Measurements from ENCODE around the gene MYO5B.
"Not testable (repeated sequence)": the region's sequence is repeated elsewhere in the genome, so short reads cannot be mapped to it uniquely, and the experiment has no call there.

Gene MYO5B

GRCh38 chr18:49808553-49809191 lies 386.3 kb downstream of the MYO5B start:
- not testable (repeated sequence) for DNase-seq (ENCODE audit: low read depth in 2 of 2, low spot score in 1 of 2)

- DNase-seq (ENCODE audit: low read depth in 2 of 2, low spot score in 1 of 2) = no peak
Observed at GRCh38 chr18:49804096-49804495, 390.9 kb downstream of the MYO5B start.

DNA sequence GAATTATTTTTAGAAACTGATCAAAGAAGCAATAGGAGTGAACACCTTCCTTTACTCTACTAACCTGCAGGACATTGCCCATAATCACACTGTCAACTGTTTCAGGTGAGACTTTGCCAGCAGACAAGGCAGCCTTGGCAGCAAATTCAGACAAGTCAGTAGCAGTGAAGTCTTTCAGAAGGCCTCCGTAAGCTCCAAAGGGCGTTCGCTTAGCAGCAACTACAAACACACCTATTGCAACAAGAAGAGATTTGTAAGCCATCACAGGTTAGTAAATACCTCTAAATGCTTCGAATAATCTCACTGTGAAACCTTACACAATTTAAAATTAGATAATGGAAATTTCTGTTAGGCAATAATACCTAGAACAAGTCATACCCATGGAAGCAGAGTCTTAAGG lies 392.3 kb downstream of the MYO5B start:
- DNase-seq (ENCODE audit: low read depth in 2 of 2, low spot score in 1 of 2) = no peak

DNA sequence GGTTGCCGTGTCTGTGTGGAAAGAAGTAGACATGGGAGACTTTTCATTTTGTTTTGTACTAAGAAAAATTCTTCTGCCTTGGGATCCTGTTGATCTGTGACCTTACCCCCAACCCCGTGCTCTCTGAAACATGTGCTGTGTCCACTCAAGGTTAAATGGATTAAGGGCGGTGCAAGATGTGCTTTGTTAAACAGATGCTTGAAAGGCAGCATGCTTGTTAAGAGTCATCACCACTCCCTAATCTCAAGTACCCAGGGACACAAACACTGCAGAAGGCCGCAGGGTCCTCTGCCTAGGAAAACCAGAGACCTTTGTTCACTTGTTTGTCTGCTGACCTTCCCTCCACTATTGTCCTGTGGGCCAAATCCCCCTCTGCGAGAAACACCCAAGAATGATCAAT lies 394.5 kb downstream of the MYO5B start:
- DNase-seq (ENCODE audit: low read depth in 2 of 2, low spot score in 1 of 2) = not testable (repeated sequence)

DNA sequence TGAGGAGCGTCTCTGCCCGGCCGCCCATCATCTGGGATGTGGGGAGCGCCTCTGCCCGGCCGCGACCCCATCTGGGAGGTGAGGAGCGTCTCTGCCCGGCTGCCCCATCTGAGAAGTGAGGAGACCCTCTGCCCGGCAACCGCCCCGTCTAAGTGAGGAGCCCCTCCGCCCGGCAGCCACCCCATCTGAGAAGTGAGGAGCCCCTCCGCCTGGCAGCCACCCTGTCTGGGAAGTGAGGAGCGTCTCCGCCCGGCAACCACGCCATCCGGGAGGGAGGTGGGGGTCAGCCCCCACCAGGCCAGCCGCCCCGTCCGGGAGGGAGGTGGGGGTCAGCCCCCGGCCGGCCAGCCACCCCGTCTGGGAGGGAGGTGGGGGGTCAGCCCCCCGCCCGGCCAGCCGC lies 395.1 kb downstream of the MYO5B start:
- DNase-seq (ENCODE audit: low read depth in 2 of 2, low spot score in 1 of 2) = not testable (repeated sequence)

- no peak for DNase-seq (ENCODE audit: low read depth in 2 of 2, low spot score in 1 of 2)
Observed at GRCh38 chr18:49798001-49798400, 396.9 kb downstream of the MYO5B start.

DNA sequence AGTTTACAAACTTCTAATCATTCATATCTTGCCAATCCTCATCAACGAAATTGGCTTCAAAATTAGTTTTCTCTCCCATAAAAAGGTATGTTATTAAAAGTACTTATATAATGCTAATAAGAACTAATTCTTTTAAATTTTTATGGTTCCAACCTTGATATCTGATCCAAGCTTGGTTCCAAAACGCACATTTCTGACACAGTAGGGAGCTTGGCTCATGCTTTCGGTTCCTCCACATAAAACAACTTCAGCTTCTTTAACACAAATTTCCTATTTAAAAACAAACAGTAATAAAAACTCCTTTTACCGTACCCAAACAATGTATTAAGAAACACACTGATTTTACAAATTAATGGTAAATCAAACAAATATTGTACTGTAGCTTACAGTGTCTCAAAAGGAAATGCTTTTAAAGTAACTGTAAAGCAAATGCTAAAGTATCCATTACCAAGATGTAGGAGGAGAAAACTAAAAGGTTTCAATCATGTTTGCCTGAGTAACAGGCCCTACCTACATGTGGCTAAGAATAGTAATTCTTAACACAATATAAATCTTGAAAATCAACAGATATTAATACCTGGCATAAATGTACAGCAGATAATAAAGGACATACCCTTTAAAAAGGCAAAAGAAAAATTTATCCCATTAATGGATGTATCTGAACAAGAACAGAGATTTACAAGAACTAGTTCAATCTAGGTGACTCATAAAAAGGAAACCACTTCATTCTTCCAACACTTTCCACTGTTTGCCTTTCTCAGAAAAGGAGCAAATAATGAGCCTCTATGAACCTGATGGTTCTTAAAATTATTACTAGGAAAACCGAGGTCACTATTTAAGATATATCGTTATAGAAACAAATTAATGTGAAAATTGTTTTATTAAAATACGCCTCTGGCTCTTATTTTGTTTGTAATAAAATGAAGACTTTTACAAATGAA lies 399.1 kb downstream of the MYO5B start:
- DNase-seq (ENCODE audit: low read depth in 2 of 2, low spot score in 1 of 2) = no peak

GRCh38 chr18:49794743-49795142 lies 400.2 kb downstream of the MYO5B start:
- DNase-seq (ENCODE audit: low read depth in 2 of 2, low spot score in 1 of 2) = no peak

DNA sequence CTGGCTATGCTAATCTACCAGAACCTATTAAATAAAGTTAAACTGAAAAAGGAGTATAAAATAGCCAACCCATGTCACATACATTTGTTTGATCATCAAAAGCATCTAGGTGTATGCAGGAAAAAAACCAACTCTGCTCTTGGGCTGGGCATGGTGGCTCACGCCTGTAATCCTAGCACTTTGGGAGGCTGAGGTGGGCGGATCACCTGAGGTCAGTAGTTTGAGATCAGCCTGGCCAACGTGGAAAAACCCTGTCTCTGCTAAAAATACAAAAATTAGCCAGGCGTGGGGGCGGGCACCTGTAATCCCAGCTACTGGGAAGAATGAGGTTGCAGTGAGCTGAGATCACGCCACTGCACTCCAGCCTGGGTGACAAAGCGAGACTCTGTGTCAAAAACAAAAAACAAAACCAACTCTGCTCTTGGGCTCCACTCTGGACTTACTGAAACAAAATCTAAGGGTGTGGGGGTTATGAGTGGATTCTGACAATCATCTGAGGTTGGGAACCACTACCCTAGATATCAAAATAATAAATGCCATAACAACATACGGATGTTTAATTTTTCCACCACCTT lies 405.3 kb downstream of the MYO5B start:
- DNase-seq (ENCODE audit: low read depth in 2 of 2, low spot score in 1 of 2) = not testable (repeated sequence)

DNA sequence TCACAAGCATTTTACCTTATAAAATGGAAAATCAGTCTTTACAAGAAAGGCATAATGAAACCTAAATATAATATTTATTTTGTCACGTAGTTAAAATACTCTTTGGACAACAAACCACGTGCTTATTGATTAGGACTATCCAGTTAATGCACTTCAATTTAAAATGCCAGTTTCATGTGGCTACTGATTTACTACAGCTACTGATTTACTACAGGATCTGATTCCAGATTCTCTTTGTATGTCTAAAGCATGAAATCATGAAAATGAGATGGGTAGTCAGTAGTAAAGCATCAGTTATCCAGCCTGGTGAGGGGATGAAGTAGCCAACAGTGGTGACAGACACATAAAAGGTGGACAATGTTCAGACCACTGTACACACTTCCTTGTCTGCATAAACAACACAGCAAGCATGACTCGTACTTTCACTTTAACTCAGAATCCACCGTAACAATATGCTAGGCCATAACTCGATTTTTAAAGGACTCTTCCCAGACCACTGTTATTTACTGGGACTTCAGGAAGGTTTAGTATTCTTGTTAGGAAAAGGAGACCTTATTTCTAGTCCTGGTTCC lies 406.5 kb downstream of the MYO5B start:
- DNase-seq (ENCODE audit: low read depth in 2 of 2, low spot score in 1 of 2) = no peak

GRCh38 chr18:49786019-49786720 lies 408.8 kb downstream of the MYO5B start:
- DNase-seq (ENCODE audit: low read depth in 2 of 2, low spot score in 1 of 2) = no peak

DNA sequence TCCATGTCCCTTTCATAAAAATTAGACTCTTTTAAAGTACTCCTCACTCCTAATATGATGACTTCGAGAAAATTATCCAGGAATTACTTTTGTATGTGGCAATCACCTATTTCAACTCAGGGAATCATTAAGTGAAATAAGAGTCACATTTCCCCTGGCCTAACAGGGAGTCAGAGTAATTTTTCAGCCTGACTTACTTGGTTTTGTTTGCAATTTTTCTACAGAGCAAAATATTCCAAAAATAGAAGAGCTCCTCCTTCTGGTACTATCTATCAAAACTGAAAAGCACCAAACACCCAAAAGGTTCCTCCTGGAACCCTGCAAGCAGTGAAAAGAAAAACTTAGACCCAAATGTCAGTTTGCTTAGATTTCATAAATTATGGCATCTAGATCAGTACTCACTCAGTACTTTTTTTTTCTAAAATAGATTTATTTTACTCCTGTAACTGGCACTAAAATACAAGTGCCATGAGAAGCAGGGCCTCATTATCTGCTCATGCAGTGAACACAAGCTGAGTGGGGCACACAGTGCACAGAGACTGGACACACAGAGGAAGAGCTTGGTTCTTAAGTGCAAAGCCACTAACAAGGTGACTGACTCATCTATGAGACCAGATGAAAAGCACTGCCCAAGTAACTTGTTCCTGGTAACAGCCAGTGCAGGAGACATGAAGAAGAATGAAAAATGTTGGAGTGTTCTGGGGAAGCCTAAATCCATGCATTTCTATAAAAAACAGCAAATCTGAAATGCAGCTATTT lies 410.3 kb downstream of the MYO5B start:
- DNase-seq (ENCODE audit: low read depth in 2 of 2, low spot score in 1 of 2) = no peak

- not testable (repeated sequence) for DNase-seq (ENCODE audit: low read depth in 2 of 2, low spot score in 1 of 2)
Observed at GRCh38 chr18:49783631-49784030, 411.3 kb downstream of the MYO5B start.

- DNase-seq (ENCODE audit: low read depth in 2 of 2, low spot score in 1 of 2) = no peak
Observed at GRCh38 chr18:49778826-49779465, 416.0 kb downstream of the MYO5B start.
